ENCODE measurements around the gene MARCHF4.

DNA sequence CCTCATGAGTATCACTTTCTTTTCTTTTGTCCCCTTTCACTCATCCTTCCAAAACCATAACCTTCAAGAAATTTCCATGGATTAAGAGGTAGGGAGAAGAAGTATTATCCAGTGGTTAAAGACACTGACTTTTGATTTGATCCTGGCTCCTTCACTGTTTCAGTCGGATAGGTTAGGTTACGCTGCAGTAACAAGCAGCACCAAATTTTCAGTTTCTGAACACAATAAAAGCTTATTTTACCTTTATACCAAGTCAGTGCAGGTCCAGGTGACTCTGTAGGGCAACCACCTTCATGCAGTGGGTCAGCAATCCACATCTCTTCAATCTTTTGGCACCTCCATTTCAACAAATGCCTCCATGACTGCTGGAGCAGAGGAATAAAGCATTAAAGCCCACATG is 15.0 kb upstream of the MARCHF4 start:
- TF ChIP-seq, protein P1, sequence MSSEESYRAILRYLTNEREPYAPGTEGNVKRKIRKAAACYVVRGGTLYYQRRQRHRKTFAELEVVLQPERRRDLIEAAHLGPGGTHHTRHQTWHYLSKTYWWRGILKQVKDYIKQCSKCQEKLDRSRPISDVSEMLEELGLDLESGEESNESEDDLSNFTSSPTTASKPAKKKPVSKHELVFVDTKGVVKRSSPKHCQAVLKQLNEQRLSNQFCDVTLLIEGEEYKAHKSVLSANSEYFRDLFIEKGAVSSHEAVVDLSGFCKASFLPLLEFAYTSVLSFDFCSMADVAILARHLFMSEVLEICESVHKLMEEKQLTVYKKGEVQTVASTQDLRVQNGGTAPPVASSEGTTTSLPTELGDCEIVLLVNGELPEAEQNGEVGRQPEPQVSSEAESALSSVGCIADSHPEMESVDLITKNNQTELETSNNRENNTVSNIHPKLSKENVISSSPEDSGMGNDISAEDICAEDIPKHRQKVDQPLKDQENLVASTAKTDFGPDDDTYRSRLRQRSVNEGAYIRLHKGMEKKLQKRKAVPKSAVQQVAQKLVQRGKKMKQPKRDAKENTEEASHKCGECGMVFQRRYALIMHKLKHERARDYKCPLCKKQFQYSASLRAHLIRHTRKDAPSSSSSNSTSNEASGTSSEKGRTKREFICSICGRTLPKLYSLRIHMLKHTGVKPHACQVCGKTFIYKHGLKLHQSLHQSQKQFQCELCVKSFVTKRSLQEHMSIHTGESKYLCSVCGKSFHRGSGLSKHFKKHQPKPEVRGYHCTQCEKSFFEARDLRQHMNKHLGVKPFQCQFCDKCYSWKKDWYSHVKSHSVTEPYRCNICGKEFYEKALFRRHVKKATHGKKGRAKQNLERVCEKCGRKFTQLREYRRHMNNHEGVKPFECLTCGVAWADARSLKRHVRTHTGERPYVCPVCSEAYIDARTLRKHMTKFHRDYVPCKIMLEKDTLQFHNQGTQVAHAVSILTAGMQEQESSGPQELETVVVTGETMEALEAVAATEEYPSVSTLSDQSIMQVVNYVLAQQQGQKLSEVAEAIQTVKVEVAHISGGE (tag by site-specific recombination; conservative IDR thresholded peaks at IDR 0.05; ENCODE audit: low read depth), result no peak
- TF ChIP-seq, protein P2, sequence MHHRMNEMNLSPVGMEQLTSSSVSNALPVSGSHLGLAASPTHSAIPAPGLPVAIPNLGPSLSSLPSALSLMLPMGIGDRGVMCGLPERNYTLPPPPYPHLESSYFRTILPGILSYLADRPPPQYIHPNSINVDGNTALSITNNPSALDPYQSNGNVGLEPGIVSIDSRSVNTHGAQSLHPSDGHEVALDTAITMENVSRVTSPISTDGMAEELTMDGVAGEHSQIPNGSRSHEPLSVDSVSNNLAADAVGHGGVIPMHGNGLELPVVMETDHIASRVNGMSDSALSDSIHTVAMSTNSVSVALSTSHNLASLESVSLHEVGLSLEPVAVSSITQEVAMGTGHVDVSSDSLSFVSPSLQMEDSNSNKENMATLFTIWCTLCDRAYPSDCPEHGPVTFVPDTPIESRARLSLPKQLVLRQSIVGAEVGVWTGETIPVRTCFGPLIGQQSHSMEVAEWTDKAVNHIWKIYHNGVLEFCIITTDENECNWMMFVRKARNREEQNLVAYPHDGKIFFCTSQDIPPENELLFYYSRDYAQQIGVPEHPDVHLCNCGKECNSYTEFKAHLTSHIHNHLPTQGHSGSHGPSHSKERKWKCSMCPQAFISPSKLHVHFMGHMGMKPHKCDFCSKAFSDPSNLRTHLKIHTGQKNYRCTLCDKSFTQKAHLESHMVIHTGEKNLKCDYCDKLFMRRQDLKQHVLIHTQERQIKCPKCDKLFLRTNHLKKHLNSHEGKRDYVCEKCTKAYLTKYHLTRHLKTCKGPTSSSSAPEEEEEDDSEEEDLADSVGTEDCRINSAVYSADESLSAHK (tag by site-specific recombination; IDR thresholded peaks at IDR 0.05), result no peak
- TF ChIP-seq ZFP37 (tag by site-specific recombination; IDR thresholded peaks at IDR 0.05) (no peak), ZNF629 (tag by site-specific recombination; IDR thresholded peaks at IDR 0.05) (no peak), YY1 (tag by site-specific recombination; IDR thresholded peaks at IDR 0.05) (no peak), ZNF239 (tag by site-specific recombination; IDR thresholded peaks at IDR 0.05) (no peak), ZNF24 (tag by site-specific recombination; IDR thresholded peaks at IDR 0.05) (no peak)
- TF ChIP-seq, protein P3, sequence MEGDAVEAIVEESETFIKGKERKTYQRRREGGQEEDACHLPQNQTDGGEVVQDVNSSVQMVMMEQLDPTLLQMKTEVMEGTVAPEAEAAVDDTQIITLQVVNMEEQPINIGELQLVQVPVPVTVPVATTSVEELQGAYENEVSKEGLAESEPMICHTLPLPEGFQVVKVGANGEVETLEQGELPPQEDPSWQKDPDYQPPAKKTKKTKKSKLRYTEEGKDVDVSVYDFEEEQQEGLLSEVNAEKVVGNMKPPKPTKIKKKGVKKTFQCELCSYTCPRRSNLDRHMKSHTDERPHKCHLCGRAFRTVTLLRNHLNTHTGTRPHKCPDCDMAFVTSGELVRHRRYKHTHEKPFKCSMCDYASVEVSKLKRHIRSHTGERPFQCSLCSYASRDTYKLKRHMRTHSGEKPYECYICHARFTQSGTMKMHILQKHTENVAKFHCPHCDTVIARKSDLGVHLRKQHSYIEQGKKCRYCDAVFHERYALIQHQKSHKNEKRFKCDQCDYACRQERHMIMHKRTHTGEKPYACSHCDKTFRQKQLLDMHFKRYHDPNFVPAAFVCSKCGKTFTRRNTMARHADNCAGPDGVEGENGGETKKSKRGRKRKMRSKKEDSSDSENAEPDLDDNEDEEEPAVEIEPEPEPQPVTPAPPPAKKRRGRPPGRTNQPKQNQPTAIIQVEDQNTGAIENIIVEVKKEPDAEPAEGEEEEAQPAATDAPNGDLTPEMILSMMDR (tag by site-specific recombination; IDR thresholded peaks at IDR 0.05), result no peak
